Cardiac muscle cell (in vitro differentiated cells and primary cell): ENCODE data around the gene TLK2. TPM values are rescaled to one million over a fixed set of nuclear protein-coding genes. Genes with fewer than 3 reads are reported as not detected.
A peak's percentile ranks its signal among the peaks of the same experiment; 100 is the strongest.
"Not testable (repeated sequence)": the region's sequence is repeated elsewhere in the genome, so short reads cannot be mapped to it uniquely, and the experiment has no call there.

ENCODE experiments used
- DNase-seq, 2 donors: peaks; one replicate each; pipeline versions ENCODE4 v3.0.0 to v3.0.0-alpha.2; 2010 to 2017; ENCODE audit warnings: low read depth in 1 of 2, low spot score in 1 of 2
- H3K27ac ChIP-seq: fragments of 200-600 bp; sonication (generic); 2 replicates; pipeline ENCODE4 v1.5.1; 2016
- H3K27me3 ChIP-seq: fragments of 200-600 bp; sonication (generic); 2 replicates; pipeline ENCODE4 v1.6.0; 2016; ENCODE audit warnings: control low read depth
- H3K36me3 ChIP-seq: fragments of 200-600 bp; sonication (generic); 2 replicates; pipeline ENCODE4 v1.5.1; 2016; ENCODE audit warnings: control low read depth
- H3K4me1 ChIP-seq: fragments of 200-600 bp; sonication (generic); 2 replicates; pipeline ENCODE4 v1.8.1; 2017; ENCODE audit warnings: low read depth, mild to moderate bottlenecking, mixed run types
- H3K4me3 ChIP-seq: fragments of 200-600 bp; sonication (generic); 2 replicates; pipeline ENCODE4 v1.5.1; 2016; ENCODE audit warnings: mild to moderate bottlenecking
- H3K9me3 ChIP-seq: fragments of 200-600 bp; sonication (generic); 2 replicates; pipeline ENCODE4 v1.5.1; 2017; ENCODE audit warnings: low read depth, mild to moderate bottlenecking, control low read depth
- polyA plus RNA-seq: library from polyadenylated mRNA; unstranded; fragments of >200 nt; fragmentation: Nextera tagmentation; extraction: Ambion mirVana; gene quantifications from 2 replicates; pipeline ENCODE4 v1.2.1, GENCODE V29; 2016
- total RNA-seq: library from RNA; depleted of rRNA; stranded (reverse); fragments of >200 nt; gene quantifications from 2 replicates; pipeline ENCODE4 v1.2.3, GENCODE V29; 2016
- TF ChIP-seq, protein P1 (sequence below): IDR thresholded peaks from 2 replicates; pipeline ENCODE4 v1.5.1; 2012; ENCODE audit warnings: low read depth, mild to moderate bottlenecking, low read length

The TLK2 gene
- total and polyA plus RNA-seq, 2 experiments from 2014 or later = 36.8 to 43.1 TPM

DNA sequence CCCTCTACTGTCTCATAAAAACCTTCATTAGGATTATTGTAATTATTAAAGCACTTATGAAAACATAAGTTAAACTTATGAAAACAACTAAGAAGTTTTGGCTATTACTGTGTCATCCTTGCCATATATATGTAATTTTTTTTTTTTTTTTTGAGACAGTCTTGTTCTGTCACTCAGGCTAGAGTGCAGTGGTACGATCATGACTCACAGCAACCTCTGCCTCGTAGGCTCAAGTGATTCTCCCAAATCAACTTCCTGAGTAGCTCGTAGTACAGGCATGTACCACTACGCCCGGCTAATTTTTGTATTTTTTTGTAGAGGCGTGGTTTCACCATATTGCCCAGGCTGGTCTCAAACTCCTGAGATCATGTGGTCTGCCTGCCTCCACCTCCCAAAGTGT, 46.7 kb downstream of the TLK2 start:
- not testable (repeated sequence) for H3K4me1 ChIP-seq, H3K27ac ChIP-seq, H3K27me3 ChIP-seq, H3K9me3 ChIP-seq, H3K4me3 ChIP-seq
- DNase-seq = peak in 1 of 2 donors; percentile 54
- H3K36me3 ChIP-seq = peaks cover 19% of the 10 kb centered on the region

DNA sequence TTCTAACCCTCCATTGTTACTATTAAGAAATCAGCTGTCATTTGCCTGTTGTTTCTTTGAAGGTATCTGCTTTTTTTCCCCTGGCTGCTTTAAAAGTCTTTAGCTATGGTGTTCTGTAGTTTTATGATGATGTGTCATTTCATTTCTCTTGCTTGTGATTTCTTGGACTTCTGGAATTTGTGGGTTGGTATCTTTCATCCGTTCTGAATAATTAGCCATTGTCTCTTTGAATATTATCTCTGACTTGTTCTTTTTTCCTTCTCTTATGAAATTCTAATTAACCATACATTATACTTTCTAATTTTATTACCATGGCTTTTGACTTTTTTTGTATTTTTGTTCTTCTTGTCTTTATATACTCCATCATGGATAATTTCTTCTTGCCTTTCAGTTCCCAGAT, 52.3 kb downstream of the TLK2 start:
- H3K27ac ChIP-seq, H3K4me1 ChIP-seq, DNase-seq, H3K4me3 ChIP-seq, H3K36me3 ChIP-seq, H3K27me3 ChIP-seq, H3K9me3 ChIP-seq: not testable (repeated sequence)

DNA sequence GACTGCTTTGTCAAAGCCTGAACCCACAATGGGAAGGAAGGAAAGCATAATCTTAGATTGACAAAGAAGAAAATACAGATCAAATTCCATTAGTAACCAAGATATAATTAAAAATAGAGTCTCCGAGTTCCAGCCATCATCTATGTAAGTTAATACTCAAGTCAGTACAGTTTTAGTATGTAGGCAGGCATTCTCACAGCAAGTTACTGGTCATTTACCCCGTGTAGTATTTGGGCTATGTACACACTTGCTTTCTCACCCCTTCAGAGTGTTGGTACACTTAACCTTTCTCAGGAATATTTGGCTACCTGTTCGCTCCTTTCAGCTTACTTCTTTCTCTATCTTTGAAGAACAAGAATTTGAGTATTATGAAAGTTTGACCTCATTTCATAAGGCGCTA, 57.9 kb downstream of the TLK2 start:
- H3K9me3 ChIP-seq, H3K36me3 ChIP-seq, DNase-seq, H3K27ac ChIP-seq, H3K4me3 ChIP-seq, H3K4me1 ChIP-seq, H3K27me3 ChIP-seq: not testable (repeated sequence)

DNA sequence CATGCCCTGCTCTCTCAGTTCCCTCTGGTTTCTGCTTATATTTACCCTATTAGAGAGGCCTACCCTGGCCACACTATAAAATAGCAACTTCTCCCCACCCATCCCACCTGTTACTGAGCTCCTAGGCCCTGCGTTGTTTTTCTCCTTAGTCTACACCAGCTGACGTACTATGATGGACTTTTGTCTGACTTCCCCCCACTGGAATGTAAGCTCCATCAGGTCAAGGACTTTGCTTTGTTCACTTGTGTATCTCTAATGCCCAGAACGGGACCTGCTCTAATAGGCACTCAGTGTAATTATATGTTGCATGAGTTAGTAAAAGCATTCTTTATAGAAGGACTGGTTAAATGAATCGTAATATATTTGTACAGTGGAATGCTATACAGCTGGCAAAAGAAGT, 62.4 kb downstream of the TLK2 start:
- H3K27ac ChIP-seq, H3K4me3 ChIP-seq, H3K9me3 ChIP-seq, H3K27me3 ChIP-seq, H3K4me1 ChIP-seq, DNase-seq, H3K36me3 ChIP-seq: not testable (repeated sequence)

DNA sequence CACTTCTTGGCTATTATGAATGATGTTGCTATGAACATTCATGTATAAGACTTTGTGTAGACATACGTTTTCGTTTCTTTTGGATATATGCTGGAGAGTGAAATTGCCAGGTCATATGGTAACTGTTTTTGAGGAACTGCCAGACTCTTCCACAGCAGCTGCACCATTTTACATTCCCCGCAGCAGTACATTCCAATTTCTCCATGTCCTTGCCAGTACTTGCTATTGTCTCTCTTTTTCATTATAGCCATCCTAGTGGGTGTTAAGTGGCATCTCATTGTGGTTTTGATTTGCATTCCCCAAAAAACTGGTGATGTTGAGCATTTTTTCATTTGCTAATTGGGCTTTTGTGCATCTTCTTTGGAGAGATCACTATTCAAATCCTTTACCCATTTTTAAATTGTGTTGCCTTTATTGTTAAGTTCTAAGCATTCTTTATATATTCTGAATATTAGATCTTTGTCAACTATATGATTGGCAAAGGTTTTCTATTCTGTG, 64.7 kb downstream of the TLK2 start:
- not testable (repeated sequence) for H3K27ac ChIP-seq

DNA sequence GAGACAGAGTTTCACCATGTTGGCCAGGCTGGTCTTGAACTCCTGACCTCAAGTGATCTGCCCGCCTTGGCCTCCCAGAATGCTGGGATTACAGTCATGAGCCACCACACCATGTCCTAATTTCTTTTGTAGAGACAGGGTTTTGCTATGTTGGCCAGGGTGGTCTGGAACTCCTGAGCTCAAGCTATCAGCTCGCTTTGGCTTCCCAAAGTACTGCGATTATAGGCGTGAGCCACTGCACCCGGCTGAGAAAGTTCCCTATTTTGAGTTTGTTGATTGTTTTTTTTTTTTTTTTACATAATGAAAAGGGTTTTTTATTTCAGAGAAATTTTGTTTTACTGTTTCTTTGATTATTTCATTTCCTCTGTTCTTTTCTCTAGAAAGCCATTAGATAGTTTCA, 67.4 kb downstream of the TLK2 start:
- H3K36me3 ChIP-seq, H3K27ac ChIP-seq: not testable (repeated sequence)

More for the DNA sequence above, 64.7 kb downstream of the TLK2 start:
- H3K4me1 ChIP-seq, H3K9me3 ChIP-seq, H3K36me3 ChIP-seq, H3K27me3 ChIP-seq, H3K4me3 ChIP-seq: not testable (repeated sequence)
- peak in 1 of 2 donors; percentile 24 for DNase-seq

DNA sequence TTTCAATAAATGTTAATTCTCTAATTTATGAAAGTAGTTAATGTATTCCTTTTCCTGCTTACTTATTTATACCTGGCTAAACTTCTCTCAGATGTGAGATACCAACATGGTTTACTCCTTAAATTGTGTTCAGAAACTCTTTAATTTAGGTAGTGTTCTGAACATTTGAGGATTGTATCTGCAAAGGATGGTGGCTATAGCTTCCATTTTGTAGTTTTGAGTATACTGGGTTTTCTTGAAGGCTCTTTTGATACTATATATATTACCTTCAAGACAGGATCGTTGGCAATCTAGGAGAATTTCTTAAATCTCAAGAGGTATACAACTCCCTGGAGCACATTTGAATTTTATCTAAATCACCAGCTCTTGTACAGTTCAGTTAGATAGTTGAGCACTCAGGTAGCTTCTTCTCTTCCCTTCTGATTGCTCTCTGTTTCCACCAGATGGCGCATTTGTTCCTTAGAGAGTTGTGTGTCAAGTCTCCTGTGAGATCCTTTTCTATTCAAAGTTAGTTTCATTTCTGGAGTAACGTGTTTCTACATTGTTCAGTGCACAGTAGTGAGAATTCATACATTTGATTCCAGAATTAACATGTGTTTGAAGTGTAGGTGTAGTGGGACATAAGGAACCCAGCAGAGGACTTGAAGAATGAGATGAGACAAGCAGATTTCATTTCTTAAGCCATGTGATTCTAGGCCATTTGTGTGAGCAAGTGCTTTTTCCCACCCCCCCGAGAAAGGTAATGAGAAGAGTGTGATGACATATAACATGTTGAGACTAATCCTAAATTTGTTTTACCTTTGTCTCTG, 74.4 kb downstream of the TLK2 start:
- not testable (repeated sequence) for H3K27me3 ChIP-seq, H3K4me3 ChIP-seq, H3K9me3 ChIP-seq, H3K36me3 ChIP-seq, H3K27ac ChIP-seq, H3K4me1 ChIP-seq
- peak in 1 of 2 donors; percentile 26 for DNase-seq

More for the DNA sequence above, 67.4 kb downstream of the TLK2 start:
- H3K4me1 ChIP-seq, H3K27me3 ChIP-seq, H3K4me3 ChIP-seq, H3K9me3 ChIP-seq, DNase-seq: not testable (repeated sequence)

DNA sequence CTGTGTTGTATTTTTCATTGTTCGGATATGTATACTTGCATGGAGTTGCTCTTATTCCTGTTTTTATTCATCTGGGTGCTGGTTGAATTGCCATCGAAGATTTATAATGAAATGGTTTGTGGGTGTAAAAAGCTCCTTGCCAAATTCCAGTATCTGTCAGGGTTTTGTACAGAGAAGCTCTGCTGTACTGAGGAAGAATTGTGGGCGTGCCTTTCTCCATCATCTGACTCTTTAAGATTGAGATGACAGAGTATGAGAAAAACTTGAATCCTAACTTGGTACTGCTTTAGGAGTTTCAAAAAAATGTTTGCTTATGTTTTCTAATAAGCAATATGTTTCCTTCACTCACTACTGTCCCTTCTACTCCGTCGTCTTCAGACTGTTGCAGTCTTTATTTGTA, 78.9 kb downstream of the TLK2 start:
- not testable (repeated sequence) for H3K4me1 ChIP-seq, H3K27ac ChIP-seq, H3K4me3 ChIP-seq, H3K9me3 ChIP-seq, DNase-seq, H3K36me3 ChIP-seq, H3K27me3 ChIP-seq

DNA sequence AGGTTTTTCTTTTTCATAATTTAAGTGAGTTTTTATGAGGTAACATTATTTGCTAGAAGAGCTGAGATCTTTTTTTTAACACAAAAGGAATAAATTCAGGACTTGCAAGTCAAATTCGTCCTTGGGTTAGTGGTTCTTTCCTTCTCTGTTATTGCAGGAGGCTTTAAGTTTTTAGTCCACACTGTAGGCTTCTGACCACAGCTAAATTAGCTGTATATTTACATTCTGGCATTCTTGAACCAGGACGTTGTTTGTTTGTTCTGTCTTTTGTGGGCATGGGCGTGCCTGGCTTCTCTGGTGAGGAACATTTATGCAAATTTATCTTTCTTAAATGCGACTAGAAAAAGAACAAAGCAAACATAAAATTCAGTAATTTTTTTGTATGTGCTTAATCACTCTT, 80.3 kb downstream of the TLK2 start:
- not testable (repeated sequence) for H3K4me1 ChIP-seq, H3K4me3 ChIP-seq, DNase-seq, H3K27ac ChIP-seq, H3K36me3 ChIP-seq, H3K27me3 ChIP-seq, H3K9me3 ChIP-seq

DNA sequence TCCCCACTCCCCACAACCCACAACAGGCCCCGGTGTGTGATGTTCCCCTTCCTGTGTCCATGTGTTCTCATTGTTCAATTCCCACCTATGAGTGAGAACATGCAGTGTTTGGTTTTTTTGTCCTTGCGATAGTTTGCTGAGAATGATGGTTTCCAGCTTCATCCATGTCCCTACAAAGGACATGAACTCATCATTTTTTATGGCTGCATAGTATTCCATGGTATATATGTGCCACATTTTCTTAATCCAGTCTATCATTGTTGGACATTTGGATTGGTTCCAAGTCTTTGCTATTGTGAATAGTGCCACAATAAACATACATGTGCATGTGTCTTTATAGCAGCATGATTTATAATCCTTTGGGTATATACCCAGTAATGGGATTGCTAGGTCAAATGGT, 82.3 kb downstream of the TLK2 start:
- DNase-seq, H3K4me1 ChIP-seq, H3K4me3 ChIP-seq, H3K27me3 ChIP-seq, H3K27ac ChIP-seq, H3K9me3 ChIP-seq: not testable (repeated sequence)
- H3K36me3 ChIP-seq = peaks cover 20% of the 10 kb centered on the region

DNA sequence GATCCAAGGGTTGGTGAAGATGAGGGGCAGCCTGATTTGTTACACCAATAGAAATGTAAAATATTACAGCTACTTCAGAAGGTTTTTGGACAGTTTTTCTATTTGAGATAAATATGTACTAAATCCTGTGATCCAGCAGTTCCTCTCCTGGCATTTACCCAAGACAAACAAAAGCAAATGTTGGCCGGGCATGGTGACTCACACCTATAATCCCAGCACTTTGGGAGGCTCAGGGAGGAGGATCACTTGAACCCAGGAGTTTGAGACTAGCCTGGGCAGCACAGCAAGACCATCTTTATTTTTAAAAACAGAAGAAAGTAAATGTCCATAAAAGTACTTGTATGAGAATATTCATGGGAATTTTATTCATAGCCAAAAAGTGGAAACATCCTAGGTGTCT, 84.0 kb downstream of the TLK2 start:
- H3K9me3 ChIP-seq = no peaks in the 10 kb centered on the region
- H3K4me3 ChIP-seq = no peak overlapping the region
- no peak overlapping the region for H3K27ac ChIP-seq
- H3K27me3 ChIP-seq = no peaks in the 10 kb centered on the region
- H3K4me1 ChIP-seq = no peaks in the 10 kb centered on the region
- DNase-seq = peak in 1 of 2 donors; percentile 78
- peaks cover 35% of the 10 kb centered on the region for H3K36me3 ChIP-seq
- TF ChIP-seq, protein P1, sequence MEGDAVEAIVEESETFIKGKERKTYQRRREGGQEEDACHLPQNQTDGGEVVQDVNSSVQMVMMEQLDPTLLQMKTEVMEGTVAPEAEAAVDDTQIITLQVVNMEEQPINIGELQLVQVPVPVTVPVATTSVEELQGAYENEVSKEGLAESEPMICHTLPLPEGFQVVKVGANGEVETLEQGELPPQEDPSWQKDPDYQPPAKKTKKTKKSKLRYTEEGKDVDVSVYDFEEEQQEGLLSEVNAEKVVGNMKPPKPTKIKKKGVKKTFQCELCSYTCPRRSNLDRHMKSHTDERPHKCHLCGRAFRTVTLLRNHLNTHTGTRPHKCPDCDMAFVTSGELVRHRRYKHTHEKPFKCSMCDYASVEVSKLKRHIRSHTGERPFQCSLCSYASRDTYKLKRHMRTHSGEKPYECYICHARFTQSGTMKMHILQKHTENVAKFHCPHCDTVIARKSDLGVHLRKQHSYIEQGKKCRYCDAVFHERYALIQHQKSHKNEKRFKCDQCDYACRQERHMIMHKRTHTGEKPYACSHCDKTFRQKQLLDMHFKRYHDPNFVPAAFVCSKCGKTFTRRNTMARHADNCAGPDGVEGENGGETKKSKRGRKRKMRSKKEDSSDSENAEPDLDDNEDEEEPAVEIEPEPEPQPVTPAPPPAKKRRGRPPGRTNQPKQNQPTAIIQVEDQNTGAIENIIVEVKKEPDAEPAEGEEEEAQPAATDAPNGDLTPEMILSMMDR = no peak
